Femur (tissue), 1 donor: ENCODE results near the gene HIVEP2.

Experiments
- DNase-seq: peaks from one replicate; pipeline ENCODE4 v3.0.0-alpha.2; 2017

HIVEP2 gene

GRCh38 chr6:142886431-142887170 lies 58.4 kb downstream of the HIVEP2 start:
- DNase-seq, result no peak

GRCh38 chr6:142885182-142885867 lies 59.7 kb downstream of the HIVEP2 start:
- peak; percentile 61 for DNase-seq

- DNase-seq, result no peak
Measured at GRCh38 chr6:142884214-142885035, 60.6 kb downstream of the HIVEP2 start.

GRCh38 chr6:142883011-142883410 lies 62.0 kb downstream of the HIVEP2 start:
- DNase-seq, result no peak

GRCh38 chr6:142881761-142882160 lies 63.2 kb downstream of the HIVEP2 start:
- no peak for DNase-seq

- DNase-seq, result no peak
Measured at GRCh38 chr6:142881290-142881689, 63.7 kb downstream of the HIVEP2 start.

- DNase-seq, result no peak
Measured at GRCh38 chr6:142880201-142880600, 64.8 kb downstream of the HIVEP2 start.

- no peak for DNase-seq
Measured at GRCh38 chr6:142879527-142879926, 65.4 kb downstream of the HIVEP2 start.

- no peak for DNase-seq
Measured at GRCh38 chr6:142879076-142879475, 65.9 kb downstream of the HIVEP2 start.

GRCh38 chr6:142878407-142878806 lies 66.6 kb downstream of the HIVEP2 start:
- DNase-seq, result no peak

- DNase-seq, result no peak
Measured at GRCh38 chr6:142874676-142875075, 70.3 kb downstream of the HIVEP2 start.

- DNase-seq, result no peak
Measured at GRCh38 chr6:142872376-142872775, 72.6 kb downstream of the HIVEP2 start.

GRCh38 chr6:142871910-142872331 lies 73.1 kb downstream of the HIVEP2 start:
- DNase-seq, result peak; percentile 61

- DNase-seq, result no peak
Measured at GRCh38 chr6:142870787-142871415, 74.1 kb downstream of the HIVEP2 start.

GRCh38 chr6:142868917-142869316 lies 76.1 kb downstream of the HIVEP2 start:
- no peak for DNase-seq

- DNase-seq, result no peak
Measured at GRCh38 chr6:142867988-142868812, 76.8 kb downstream of the HIVEP2 start.

GRCh38 chr6:142867355-142867801 lies 77.6 kb downstream of the HIVEP2 start:
- no peak for DNase-seq

GRCh38 chr6:142863981-142864380 lies 81.0 kb downstream of the HIVEP2 start:
- DNase-seq, result no peak

GRCh38 chr6:142861711-142862110 lies 83.3 kb downstream of the HIVEP2 start:
- no peak for DNase-seq

- DNase-seq, result no peak
Measured at GRCh38 chr6:142860498-142860897, 84.5 kb downstream of the HIVEP2 start.

- no peak for DNase-seq
Measured at GRCh38 chr6:142857796-142858555, 87.0 kb downstream of the HIVEP2 start.
